H9 (cell line): ENCODE data around the gene RRP1B. TPM values are rescaled to one million over a fixed set of nuclear protein-coding genes. Genes with fewer than 3 reads are reported as not detected.

ENCODE experiments used
- DNase-seq: peaks from one replicate; pipeline ENCODE4 v3.0.0-alpha.2; 2017
- H2AFZ ChIP-seq: one replicate; pipeline ENCODE4 v1.6.1; 2013; ENCODE audit warnings: mild to moderate bottlenecking, low read length, control low read depth, moderate library complexity
- H2AK5ac ChIP-seq: 2 replicates; pipeline ENCODE4 v1.6.1; 2013; ENCODE audit warnings: low read length, control low read depth, mixed read lengths; ENCODE audit not compliant: insufficient read length
- H2BK120ac ChIP-seq: one replicate; pipeline ENCODE4 v1.6.1; 2013; ENCODE audit warnings: low read depth, mild to moderate bottlenecking, low read length, control low read depth, inconsistent platforms; ENCODE audit not compliant: poor library complexity, severe bottlenecking
- H2BK12ac ChIP-seq: 2 replicates; pipeline ENCODE4 v1.6.1; 2013; ENCODE audit warnings: low read length, control low read depth, mixed read lengths, low read depth; ENCODE audit not compliant: insufficient read length
- H2BK15ac ChIP-seq: 2 replicates; pipeline ENCODE4 v1.6.1; 2013; ENCODE audit warnings: low read depth, low read length, control low read depth
- H2BK20ac ChIP-seq: one replicate; pipeline ENCODE4 v1.6.1; 2013; ENCODE audit warnings: low read depth, mild to moderate bottlenecking, low read length, control low read depth, inconsistent platforms; ENCODE audit not compliant: poor library complexity, severe bottlenecking
- H2BK5ac ChIP-seq: 2 replicates; pipeline ENCODE4 v1.6.1; 2013; ENCODE audit warnings: low read length, control low read depth, mixed read lengths; ENCODE audit not compliant: insufficient read length
- H3K14ac ChIP-seq: 2 replicates; pipeline ENCODE4 v1.6.1; 2013; ENCODE audit warnings: low read length, control low read depth; ENCODE audit not compliant: insufficient read depth
- H3K18ac ChIP-seq: 2 replicates; pipeline ENCODE4 v1.6.1; 2013; ENCODE audit warnings: low read depth, mild to moderate bottlenecking, mixed read lengths, low read length, control low read depth; ENCODE audit not compliant: insufficient read length
- H3K23ac ChIP-seq: 2 replicates; pipeline ENCODE4 v1.6.1; 2013; ENCODE audit warnings: low read length, control low read depth, mixed read lengths, low read depth; ENCODE audit not compliant: insufficient read length
- H3K23me2 ChIP-seq: 2 replicates; pipeline ENCODE4 v1.6.1; 2013; ENCODE audit warnings: low read depth, mild to moderate bottlenecking, mixed read lengths, low read length, control low read depth; ENCODE audit not compliant: insufficient read length, poor library complexity, severe bottlenecking
- H3K27ac ChIP-seq: 2 replicates; pipeline ENCODE4 v1.5.1; 2013; ENCODE audit warnings: low read length, control low read depth, mixed read lengths, low read depth; ENCODE audit not compliant: insufficient read length
- H3K27me3 ChIP-seq: 2 replicates; pipeline ENCODE4 v1.6.1; 2013; ENCODE audit warnings: low read length, control low read depth, inconsistent platforms; ENCODE audit not compliant: insufficient read depth
- H3K4ac ChIP-seq: 2 replicates; pipeline ENCODE4 v1.6.1; 2013; ENCODE audit warnings: low read depth, mild to moderate bottlenecking, control low read depth, inconsistent platforms, low read length, moderate library complexity
- H3K4me1 ChIP-seq: 2 replicates; pipeline ENCODE4 v1.6.1; 2013; ENCODE audit warnings: low read length, control low read depth, inconsistent platforms; ENCODE audit not compliant: insufficient read depth
- H3K4me2 ChIP-seq: 2 replicates; pipeline ENCODE4 v1.6.1; 2013; ENCODE audit warnings: low read length, control low read depth, mixed read lengths; ENCODE audit not compliant: insufficient read length, insufficient read depth
- H3K56ac ChIP-seq: 2 replicates; pipeline ENCODE4 v1.6.1; 2013; ENCODE audit warnings: low read depth, mild to moderate bottlenecking, mixed read lengths, low read length, control low read depth; ENCODE audit not compliant: insufficient read length
- H3K79me1 ChIP-seq: 2 replicates; pipeline ENCODE4 v1.6.1; 2013; ENCODE audit warnings: low read depth, mild to moderate bottlenecking, moderate library complexity, low read length, control low read depth, inconsistent platforms; ENCODE audit not compliant: insufficient read depth, poor library complexity, severe bottlenecking
- H3K79me2 ChIP-seq: 2 replicates; pipeline ENCODE4 v1.6.1; 2013; ENCODE audit warnings: low read length, control low read depth, inconsistent platforms; ENCODE audit not compliant: insufficient read depth
- H3K9ac ChIP-seq: 2 replicates; pipeline ENCODE4 v1.6.1; 2013; ENCODE audit warnings: low read length, control low read depth, mixed read lengths; ENCODE audit not compliant: insufficient read length; ENCODE audit errors: extremely low read depth
- H3K9me3 ChIP-seq: one replicate; pipeline ENCODE4 v1.6.1; 2013; ENCODE audit warnings: low read depth, low read length, inconsistent platforms; ENCODE audit not compliant: control insufficient read depth
- H3T11ph ChIP-seq: one replicate; pipeline ENCODE4 v1.6.1; 2013; ENCODE audit warnings: mild to moderate bottlenecking, low read length, control low read depth, inconsistent platforms
- H4K20me1 ChIP-seq: one replicate; pipeline ENCODE4 v1.6.1; 2013; ENCODE audit not compliant: control insufficient read depth, insufficient read length, insufficient read depth
- H4K5ac ChIP-seq: 2 replicates; pipeline ENCODE4 v1.6.1; 2013; ENCODE audit warnings: low read depth, mild to moderate bottlenecking, mixed read lengths, low read length, control low read depth; ENCODE audit not compliant: insufficient read length
- H4K8ac ChIP-seq: replicated peaks from 2 replicates; pipeline ENCODE4 v1.6.1; 2013; ENCODE audit warnings: low read length, control low read depth, mixed read lengths, low read depth; ENCODE audit not compliant: insufficient read length
- H4K91ac ChIP-seq: 2 replicates; pipeline ENCODE4 v1.6.1; 2013; ENCODE audit warnings: low read depth, mild to moderate bottlenecking, moderate library complexity, mixed read lengths, low read length, control low read depth; ENCODE audit not compliant: insufficient read length
- H3K27ac Mint-ChIP-seq, 3 experiments: 2 replicates in 2 of 3; 3 replicates in 1 of 3; pipeline ENCODE4 v1.8.0; 2020 to 2021; ENCODE audit warnings: mixed read lengths in 3 of 3, mild to moderate bottlenecking in 1 of 3, moderate library complexity in 1 of 3
- H3K27me3 Mint-ChIP-seq: 2 replicates; pipeline ENCODE4 v1.8.0; 2021; ENCODE audit warnings: low read depth, mild to moderate bottlenecking, moderate library complexity, mixed read lengths
- H3K36me3 Mint-ChIP-seq, 3 experiments: 2 replicates in 2 of 3; 3 replicates in 1 of 3; pipeline ENCODE4 v1.8.0; 2020 to 2021; ENCODE audit warnings: low read depth in 3 of 3, mixed read lengths in 3 of 3; ENCODE audit not compliant: insufficient read depth in 1 of 3
- H3K4me1 Mint-ChIP-seq, 2 experiments: 2 replicates each; pipeline ENCODE4 v1.8.0; 2020; ENCODE audit warnings: mixed read lengths in 2 of 2
- H3K4me3 Mint-ChIP-seq, 2 experiments: 2 replicates in 1 of 2; 3 replicates in 1 of 2; pipeline ENCODE4 v1.8.0; 2020 to 2021; ENCODE audit warnings: mild to moderate bottlenecking in 2 of 2, mixed read lengths in 2 of 2, moderate library complexity in 1 of 2
- H3K9me3 Mint-ChIP-seq, 2 experiments: 2 replicates in 1 of 2; 3 replicates in 1 of 2; pipeline ENCODE4 v1.8.0; 2020; ENCODE audit warnings: mild to moderate bottlenecking in 2 of 2, mixed read lengths in 2 of 2, moderate library complexity in 1 of 2
- WGBS: extraction: QIAGEN DNeasy Blood & Tissue Kit; methylation state at CpG from one replicate; pipeline ENCODE4 v1.1.7; 2013; ENCODE audit warnings: missing lambda C conversion rate, low lambda C conversion rate, mixed read lengths; ENCODE audit not compliant: insufficient read length; ENCODE audit errors: extremely low coverage; 5-methylcytosine and 5-hydroxymethylcytosine counted together
- total RNA-seq: library from RNA; stranded (reverse); gene quantifications from 2 replicates; pipeline ENCODE4 v1.2.1, GENCODE V29; 2021
- TF ChIP-seq, protein P1 (sequence below): fragments of 200-600 bp; sonication (generic); conservative IDR thresholded peaks from 3 replicates; pipeline ENCODE4 v1.8.0; 2021; ENCODE audit warnings: antibody characterized with exemption, mild to moderate bottlenecking

Gene RRP1B
- total RNA-seq, 1 experiment from 2014 or later: 96.6 TPM

GRCh38 chr21:43691086-43691795, 31.9 kb downstream of the RRP1B start:
- H3K4me1 Mint-ChIP-seq: no peaks in the 10 kb centered on the region
- Histone ChIP-seq H3K27ac (no peak overlapping the region), H2BK20ac (no peak overlapping the region), H2AFZ (no peak overlapping the region), H2BK120ac (no peak overlapping the region), H4K5ac (no peak overlapping the region), H3K9ac (no peak overlapping the region), H3K79me2 (no peaks in the 10 kb centered on the region), H2AK5ac (no peak overlapping the region), H2BK5ac (no peak overlapping the region), H2BK15ac (no peak overlapping the region), H3T11ph (no peak overlapping the region), H4K20me1 (no peaks in the 10 kb centered on the region), H3K23me2 (no peaks in the 10 kb centered on the region), H3K9me3 (no peaks in the 10 kb centered on the region), H3K4ac (no peak overlapping the region), H2BK12ac (no peak overlapping the region), H3K4me1 (no peaks in the 10 kb centered on the region), H3K79me1 (no peaks in the 10 kb centered on the region), H4K8ac (no peak overlapping the region), H4K91ac (no peak overlapping the region), H3K4me2 (no peak overlapping the region), H3K27me3 (no peaks in the 10 kb centered on the region), H3K23ac (no peak overlapping the region), H3K14ac (no peak overlapping the region), H3K56ac (no peak overlapping the region), H3K18ac (no peak overlapping the region)
- no CpG with 5 or more reads among the region's 25 CpGs for WGBS
- TF ChIP-seq, protein P1, sequence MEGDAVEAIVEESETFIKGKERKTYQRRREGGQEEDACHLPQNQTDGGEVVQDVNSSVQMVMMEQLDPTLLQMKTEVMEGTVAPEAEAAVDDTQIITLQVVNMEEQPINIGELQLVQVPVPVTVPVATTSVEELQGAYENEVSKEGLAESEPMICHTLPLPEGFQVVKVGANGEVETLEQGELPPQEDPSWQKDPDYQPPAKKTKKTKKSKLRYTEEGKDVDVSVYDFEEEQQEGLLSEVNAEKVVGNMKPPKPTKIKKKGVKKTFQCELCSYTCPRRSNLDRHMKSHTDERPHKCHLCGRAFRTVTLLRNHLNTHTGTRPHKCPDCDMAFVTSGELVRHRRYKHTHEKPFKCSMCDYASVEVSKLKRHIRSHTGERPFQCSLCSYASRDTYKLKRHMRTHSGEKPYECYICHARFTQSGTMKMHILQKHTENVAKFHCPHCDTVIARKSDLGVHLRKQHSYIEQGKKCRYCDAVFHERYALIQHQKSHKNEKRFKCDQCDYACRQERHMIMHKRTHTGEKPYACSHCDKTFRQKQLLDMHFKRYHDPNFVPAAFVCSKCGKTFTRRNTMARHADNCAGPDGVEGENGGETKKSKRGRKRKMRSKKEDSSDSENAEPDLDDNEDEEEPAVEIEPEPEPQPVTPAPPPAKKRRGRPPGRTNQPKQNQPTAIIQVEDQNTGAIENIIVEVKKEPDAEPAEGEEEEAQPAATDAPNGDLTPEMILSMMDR: no peak
- no peak for DNase-seq
- no peaks in the 10 kb centered on the region for H3K9me3 Mint-ChIP-seq
- no peaks in the 10 kb centered on the region for H3K27me3 Mint-ChIP-seq
- H3K27ac Mint-ChIP-seq: 0 out of 7 replicates have a peak overlapping the region, but pooled peaks of 1 of the 3 experiments have one; percentile 64
- no peak overlapping the region for H3K4me3 Mint-ChIP-seq
- peaks cover 39 to 96% (median 93%) of the 10 kb centered on the region in 3 experiments; a peak in 6 of 7 replicates for H3K36me3 Mint-ChIP-seq
